T-helper 2 cell (primary cell): Measurements from ENCODE around the gene FRMD4A.

ENCODE experiments used
- DNase-seq, 5 experiments: peaks; one replicate each; pipeline versions ENCODE4 v3.0.0 to v3.0.0-alpha.2; 2012 to 2022

The FRMD4A gene

GRCh38 chr10:13711291-13711690 is 619.4 kb downstream of the FRMD4A start:
- no peak for DNase-seq

- no peak for DNase-seq
These were observed 620.6 kb downstream of the FRMD4A start for GRCh38 chr10:13709931-13710650.

- DNase-seq = no peak
These were observed 622.3 kb downstream of the FRMD4A start for GRCh38 chr10:13708256-13708990.

- DNase-seq = peak in 1 of 5 experiments; percentile 29
These were observed 623.4 kb downstream of the FRMD4A start for GRCh38 chr10:13707156-13707881.

- DNase-seq = no peak
These were observed 624.1 kb downstream of the FRMD4A start for GRCh38 chr10:13706604-13707003.

GRCh38 chr10:13706175-13706574 is 624.5 kb downstream of the FRMD4A start:
- DNase-seq = no peak

- no peak for DNase-seq
These were observed 625.1 kb downstream of the FRMD4A start for GRCh38 chr10:13705526-13706174.

- no peak for DNase-seq
These were observed 625.8 kb downstream of the FRMD4A start for GRCh38 chr10:13704964-13705363.

GRCh38 chr10:13703997-13704536 is 626.7 kb downstream of the FRMD4A start:
- no peak for DNase-seq

GRCh38 chr10:13703101-13703818 is 627.5 kb downstream of the FRMD4A start:
- no peak for DNase-seq

- DNase-seq = no peak
These were observed 629.4 kb downstream of the FRMD4A start for GRCh38 chr10:13701157-13701919.

GRCh38 chr10:13700473-13701144 is 630.1 kb downstream of the FRMD4A start:
- no peak for DNase-seq

GRCh38 chr10:13699216-13699615 is 631.5 kb downstream of the FRMD4A start:
- no peak for DNase-seq

GRCh38 chr10:13698217-13698616 is 632.5 kb downstream of the FRMD4A start:
- DNase-seq = no peak

GRCh38 chr10:13696071-13696470 is 634.7 kb downstream of the FRMD4A start:
- DNase-seq = no peak

GRCh38 chr10:13695588-13695987 is 635.1 kb downstream of the FRMD4A start:
- DNase-seq = no peak

GRCh38 chr10:13693783-13694700 is 636.7 kb downstream of the FRMD4A start:
- no peak for DNase-seq

GRCh38 chr10:13690281-13690825 is 640.4 kb downstream of the FRMD4A start:
- no peak for DNase-seq

GRCh38 chr10:13686331-13686752 is 644.4 kb downstream of the FRMD4A start:
- DNase-seq = no peak
